Astrocyte of the spinal cord (primary cell): ENCODE measurements around the gene GLB1L2.

Experiments used
- DNase-seq: peaks from one replicate; pipeline ENCODE4 v3.0.0; 2011; ENCODE audit warnings: low read depth, low spot score
- H3K4me3 ChIP-seq: 2 replicates; pipeline ENCODE4 v1.5.1; 2011; ENCODE audit warnings: low read depth, mild to moderate bottlenecking, low read length, moderate library complexity
- CTCF ChIP-seq: IDR thresholded peaks from 2 replicates; pipeline ENCODE4 v1.5.1; 2012; ENCODE audit warnings: low read depth, mild to moderate bottlenecking, low read length, inconsistent platforms
- in situ Hi-C: cut with HindIII; loops from 2 replicates; pipeline ENCODE4 v1.10.0; 2017; ENCODE audit warnings: low sequenced_read_pairs

Gene GLB1L2

GRCh38 chr11:134333946-134334345 lies 2.2 kb downstream of the GLB1L2 start:
- in situ Hi-C loops: no loop called here
- no peak for TF ChIP-seq CTCF
- no peak for DNase-seq
- no peak overlapping the region for H3K4me3 ChIP-seq

GRCh38 chr11:134334796-134335571 lies 3.2 kb downstream of the GLB1L2 start:
- DNase-seq: no peak
- in situ Hi-C loops: no loop called here
- H3K4me3 ChIP-seq: no peak overlapping the region
- TF ChIP-seq CTCF: no peak

GRCh38 chr11:134337051-134337450 lies 5.3 kb downstream of the GLB1L2 start:
- no peak for DNase-seq
- no peak for TF ChIP-seq CTCF
- no peak overlapping the region for H3K4me3 ChIP-seq
- in situ Hi-C loops: no loop called here

GRCh38 chr11:134338068-134338467 lies 6.3 kb downstream of the GLB1L2 start:
- in situ Hi-C loops: no loop called here
- no peak overlapping the region for H3K4me3 ChIP-seq
- no peak for DNase-seq
- TF ChIP-seq CTCF: no peak

- no peak overlapping the region for H3K4me3 ChIP-seq
- TF ChIP-seq CTCF: no peak
- in situ Hi-C loops: no loop called here
- DNase-seq: no peak
Measured at GRCh38 chr11:134338654-134339053, 6.9 kb downstream of the GLB1L2 start.

GRCh38 chr11:134339756-134340155 lies 8.0 kb downstream of the GLB1L2 start:
- no peak overlapping the region for H3K4me3 ChIP-seq
- TF ChIP-seq CTCF: no peak
- no peak for DNase-seq
- in situ Hi-C loops: no loop called here
